OCI-LY7 (cell line): ENCODE data around the gene YJEFN3.
A peak's percentile ranks its signal among the peaks of the same experiment; 100 is the strongest.

Experiments used
- EZH2phosphoT487 ChIP-seq: fragments of 200-600 bp; sonication (generic); IDR thresholded peaks from 2 replicates; pipeline ENCODE4 v1.6.1; 2018; ENCODE audit warnings: low read depth, borderline replicate concordance, mild to moderate bottlenecking, mixed run types, antibody characterized with exemption, low read length, moderate library complexity, mixed read lengths
- TF ChIP-seq, protein P1 (sequence below): fragments of 200-600 bp; sonication (generic); conservative IDR thresholded peaks from 2 replicates; pipeline ENCODE4 v1.5.1; 2014; ENCODE audit warnings: mild to moderate bottlenecking, antibody characterized with exemption, low read length, moderate library complexity, mixed read lengths

DNA sequence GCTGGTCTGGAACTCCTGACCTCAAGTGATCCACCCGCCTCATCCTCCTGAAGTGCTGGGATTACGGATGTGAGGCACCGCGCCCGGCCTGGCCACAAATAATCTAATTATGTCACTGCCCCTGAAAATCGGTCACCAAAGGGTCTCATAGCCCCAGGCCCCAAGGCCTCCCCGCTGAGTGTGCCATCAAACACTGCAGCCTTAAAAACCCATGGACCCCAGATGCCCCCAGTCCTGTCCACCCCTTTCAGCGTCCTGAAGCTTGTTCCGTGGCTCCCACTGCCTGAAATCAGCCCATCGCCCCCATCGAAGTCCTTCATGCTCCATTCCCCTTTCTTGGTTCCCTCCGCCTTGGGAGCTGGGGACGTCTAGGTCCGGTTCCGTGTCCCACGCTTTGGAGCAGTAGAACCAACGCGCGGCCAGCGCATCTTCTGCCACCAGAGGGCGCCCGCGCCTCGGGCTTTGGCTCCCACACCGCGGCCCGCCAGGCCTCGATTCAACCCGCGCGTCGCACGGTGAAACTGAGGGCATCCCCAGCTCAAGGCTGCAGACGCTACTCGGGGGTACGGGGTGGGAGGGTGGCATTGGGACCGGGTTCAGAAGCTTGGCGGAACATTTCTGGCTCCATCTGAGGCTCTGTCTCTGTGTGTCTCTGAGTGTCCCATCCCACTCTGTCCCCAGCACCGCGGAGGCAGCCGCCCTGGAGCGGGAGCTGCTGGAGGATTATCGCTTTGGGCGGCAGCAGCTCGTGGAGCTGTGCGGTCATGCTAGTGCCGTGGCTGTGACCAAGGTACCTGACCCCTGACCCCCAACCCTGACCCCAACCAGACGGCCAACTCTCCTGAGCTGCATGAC is 3.5 kb downstream of the YJEFN3 start:
- TF ChIP-seq, protein P1, sequence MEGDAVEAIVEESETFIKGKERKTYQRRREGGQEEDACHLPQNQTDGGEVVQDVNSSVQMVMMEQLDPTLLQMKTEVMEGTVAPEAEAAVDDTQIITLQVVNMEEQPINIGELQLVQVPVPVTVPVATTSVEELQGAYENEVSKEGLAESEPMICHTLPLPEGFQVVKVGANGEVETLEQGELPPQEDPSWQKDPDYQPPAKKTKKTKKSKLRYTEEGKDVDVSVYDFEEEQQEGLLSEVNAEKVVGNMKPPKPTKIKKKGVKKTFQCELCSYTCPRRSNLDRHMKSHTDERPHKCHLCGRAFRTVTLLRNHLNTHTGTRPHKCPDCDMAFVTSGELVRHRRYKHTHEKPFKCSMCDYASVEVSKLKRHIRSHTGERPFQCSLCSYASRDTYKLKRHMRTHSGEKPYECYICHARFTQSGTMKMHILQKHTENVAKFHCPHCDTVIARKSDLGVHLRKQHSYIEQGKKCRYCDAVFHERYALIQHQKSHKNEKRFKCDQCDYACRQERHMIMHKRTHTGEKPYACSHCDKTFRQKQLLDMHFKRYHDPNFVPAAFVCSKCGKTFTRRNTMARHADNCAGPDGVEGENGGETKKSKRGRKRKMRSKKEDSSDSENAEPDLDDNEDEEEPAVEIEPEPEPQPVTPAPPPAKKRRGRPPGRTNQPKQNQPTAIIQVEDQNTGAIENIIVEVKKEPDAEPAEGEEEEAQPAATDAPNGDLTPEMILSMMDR, result peak; percentile 93
- no peak for TF ChIP-seq EZH2phosphoT487
